ENCODE results near the gene WDPCP. TPM values are rescaled to one million over a fixed set of nuclear protein-coding genes. Genes with fewer than 3 reads are reported as not detected.

Gene WDPCP
- total RNA-seq, 1 donor from 2014 or later = 13.3 TPM

GRCh38 chr2:63539416-63540162 is 48.7 kb downstream of the WDPCP start:
- no peak for DNase-seq (ENCODE audit: extremely low spot score in 2 of 2)
- H3K36me3 ChIP-seq = no peaks in the 10 kb centered on the region
- no peak overlapping the region for H3K4me3 ChIP-seq
- no peak overlapping the region for H3K27ac ChIP-seq
- H3K4me1 ChIP-seq = no peaks in the 10 kb centered on the region
- intact Hi-C loops (cut with DNase I) = loop anchor here (2.0 kb wide), 1 partner anchor 21 kb away; no protein-coding TSS in a partner anchor
- TF ChIP-seq POLR2AphosphoS5 (IDR thresholded peaks at IDR 0.05; ENCODE audit: insufficient read depth in 1 of 2, low read depth in 1 of 2) (no peak), POLR2A (IDR thresholded peaks at IDR 0.05) (no peak)
- TF ChIP-seq, protein P1, sequence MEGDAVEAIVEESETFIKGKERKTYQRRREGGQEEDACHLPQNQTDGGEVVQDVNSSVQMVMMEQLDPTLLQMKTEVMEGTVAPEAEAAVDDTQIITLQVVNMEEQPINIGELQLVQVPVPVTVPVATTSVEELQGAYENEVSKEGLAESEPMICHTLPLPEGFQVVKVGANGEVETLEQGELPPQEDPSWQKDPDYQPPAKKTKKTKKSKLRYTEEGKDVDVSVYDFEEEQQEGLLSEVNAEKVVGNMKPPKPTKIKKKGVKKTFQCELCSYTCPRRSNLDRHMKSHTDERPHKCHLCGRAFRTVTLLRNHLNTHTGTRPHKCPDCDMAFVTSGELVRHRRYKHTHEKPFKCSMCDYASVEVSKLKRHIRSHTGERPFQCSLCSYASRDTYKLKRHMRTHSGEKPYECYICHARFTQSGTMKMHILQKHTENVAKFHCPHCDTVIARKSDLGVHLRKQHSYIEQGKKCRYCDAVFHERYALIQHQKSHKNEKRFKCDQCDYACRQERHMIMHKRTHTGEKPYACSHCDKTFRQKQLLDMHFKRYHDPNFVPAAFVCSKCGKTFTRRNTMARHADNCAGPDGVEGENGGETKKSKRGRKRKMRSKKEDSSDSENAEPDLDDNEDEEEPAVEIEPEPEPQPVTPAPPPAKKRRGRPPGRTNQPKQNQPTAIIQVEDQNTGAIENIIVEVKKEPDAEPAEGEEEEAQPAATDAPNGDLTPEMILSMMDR (IDR thresholded peaks at IDR 0.05) = no peak
- no peaks in the 10 kb centered on the region for H3K27me3 ChIP-seq
- H3K9me3 ChIP-seq = no peaks in the 10 kb centered on the region

DNA sequence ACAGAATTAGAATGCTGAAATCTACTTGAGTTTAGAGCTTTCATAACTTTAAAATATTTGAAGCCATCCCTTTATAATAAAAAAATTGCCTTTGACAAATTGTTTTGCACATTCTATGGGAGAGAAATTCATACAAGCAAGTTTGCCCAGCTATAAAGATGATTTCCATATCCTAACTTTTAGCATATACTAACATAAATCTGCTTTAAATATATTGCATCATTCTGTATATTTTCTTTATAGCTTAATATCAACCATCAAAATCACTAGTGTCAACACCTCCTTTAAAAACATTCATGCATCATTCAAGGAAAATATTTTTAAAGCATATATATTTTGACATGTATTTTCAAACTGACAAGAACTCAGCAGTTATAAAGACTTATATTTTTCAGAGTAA is 49.9 kb downstream of the WDPCP start:
- Histone ChIP-seq H3K27me3 (no peaks in the 10 kb centered on the region), H3K4me3 (no peak overlapping the region), H3K27ac (no peak overlapping the region), H3K9me3 (no peaks in the 10 kb centered on the region), H3K36me3 (no peaks in the 10 kb centered on the region), H3K4me1 (no peaks in the 10 kb centered on the region)
- intact Hi-C loops (cut with DNase I) = no loop called here
- DNase-seq (ENCODE audit: extremely low spot score in 2 of 2) = no peak
- TF ChIP-seq, protein P1 (IDR thresholded peaks at IDR 0.05) = no peak
- TF ChIP-seq POLR2A (IDR thresholded peaks at IDR 0.05) (no peak), POLR2AphosphoS5 (IDR thresholded peaks at IDR 0.05; ENCODE audit: insufficient read depth in 1 of 2, low read depth in 1 of 2) (no peak)

DNA sequence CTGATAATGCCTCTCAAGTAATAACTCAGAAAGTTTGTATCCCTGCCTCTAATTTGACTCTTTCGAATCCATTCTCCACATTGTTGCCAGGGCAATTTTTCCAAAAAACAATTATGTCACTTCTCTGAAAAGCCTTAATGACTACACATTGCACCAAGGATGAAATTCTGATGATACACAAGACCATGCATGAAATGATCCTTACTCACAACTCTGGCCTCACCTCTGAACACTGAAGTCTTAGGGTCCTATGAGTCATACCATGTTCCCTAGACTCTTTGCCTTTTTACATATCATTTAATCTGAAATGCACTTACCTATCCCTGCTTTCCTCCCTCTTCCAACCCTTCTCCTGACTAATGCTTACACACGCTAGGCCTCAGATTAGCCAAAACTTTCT is 51.0 kb downstream of the WDPCP start:
- intact Hi-C loops (cut with DNase I) = no loop called here
- Histone ChIP-seq H3K27me3 (no peaks in the 10 kb centered on the region), H3K4me3 (no peak overlapping the region), H3K9me3 (no peaks in the 10 kb centered on the region), H3K36me3 (no peaks in the 10 kb centered on the region), H3K4me1 (no peaks in the 10 kb centered on the region), H3K27ac (no peak overlapping the region)
- no peak for TF ChIP-seq POLR2A (IDR thresholded peaks at IDR 0.05)
- TF ChIP-seq, protein P1 (IDR thresholded peaks at IDR 0.05) = no peak
- TF ChIP-seq POLR2AphosphoS5 (IDR thresholded peaks at IDR 0.05; ENCODE audit: insufficient read depth in 1 of 2, low read depth in 1 of 2) = no peak
- no peak for DNase-seq (ENCODE audit: extremely low spot score in 2 of 2)

- Histone ChIP-seq H3K27me3 (no peaks in the 10 kb centered on the region), H3K4me1 (no peaks in the 10 kb centered on the region)
- DNase-seq (ENCODE audit: extremely low spot score in 2 of 2) = no peak
Measured at GRCh38 chr2:63530704-63531279, 57.5 kb downstream of the WDPCP start.

More at GRCh38 chr2:63530704-63531279, 57.5 kb downstream of the WDPCP start:
- TF ChIP-seq, protein P1 (IDR thresholded peaks at IDR 0.05) = no peak
- TF ChIP-seq POLR2A (IDR thresholded peaks at IDR 0.05) (no peak), POLR2AphosphoS5 (IDR thresholded peaks at IDR 0.05; ENCODE audit: insufficient read depth in 1 of 2, low read depth in 1 of 2) (no peak)
- intact Hi-C loops (cut with DNase I) = no loop called here
- no peak overlapping the region for H3K4me3 ChIP-seq
- no peak overlapping the region for H3K27ac ChIP-seq
- no peaks in the 10 kb centered on the region for H3K36me3 ChIP-seq
- no peaks in the 10 kb centered on the region for H3K9me3 ChIP-seq

All from vagina (tissue), 2 donors.